Fibroblast of skin of right biceps (primary cell): ENCODE data around the gene RSU1.

Experiments used
- DNase-seq: peaks from one replicate; pipeline ENCODE4 v3.0.0-alpha.2; 2013

RSU1 gene

GRCh38 chr10:16585103-16585502, 232.1 kb downstream of the RSU1 start:
- DNase-seq: no peak

- DNase-seq: no peak
Observed at GRCh38 chr10:16583382-16583781, 233.8 kb downstream of the RSU1 start.

- DNase-seq: no peak
Observed at GRCh38 chr10:16581202-16581601, 236.0 kb downstream of the RSU1 start.

GRCh38 chr10:16570731-16571130, 246.5 kb downstream of the RSU1 start:
- DNase-seq: no peak

GRCh38 chr10:16566202-16566805, 250.9 kb downstream of the RSU1 start:
- no peak for DNase-seq

- DNase-seq: no peak
Observed at GRCh38 chr10:16565604-16566003, 251.6 kb downstream of the RSU1 start.

GRCh38 chr10:16562891-16563290, 254.3 kb downstream of the RSU1 start:
- DNase-seq: no peak

- DNase-seq: no peak
Observed at GRCh38 chr10:16559236-16559773, 257.9 kb downstream of the RSU1 start.

GRCh38 chr10:16547973-16548372, 269.3 kb downstream of the RSU1 start:
- no peak for DNase-seq

- peak; percentile 20 for DNase-seq
Observed at GRCh38 chr10:16545116-16545736, 272.0 kb downstream of the RSU1 start.

GRCh38 chr10:16544591-16544990, 272.6 kb downstream of the RSU1 start:
- DNase-seq: no peak

GRCh38 chr10:16544099-16544498, 273.1 kb downstream of the RSU1 start:
- no peak for DNase-seq
